ENCODE data around the gene RREB1.

The RREB1 gene

DNA sequence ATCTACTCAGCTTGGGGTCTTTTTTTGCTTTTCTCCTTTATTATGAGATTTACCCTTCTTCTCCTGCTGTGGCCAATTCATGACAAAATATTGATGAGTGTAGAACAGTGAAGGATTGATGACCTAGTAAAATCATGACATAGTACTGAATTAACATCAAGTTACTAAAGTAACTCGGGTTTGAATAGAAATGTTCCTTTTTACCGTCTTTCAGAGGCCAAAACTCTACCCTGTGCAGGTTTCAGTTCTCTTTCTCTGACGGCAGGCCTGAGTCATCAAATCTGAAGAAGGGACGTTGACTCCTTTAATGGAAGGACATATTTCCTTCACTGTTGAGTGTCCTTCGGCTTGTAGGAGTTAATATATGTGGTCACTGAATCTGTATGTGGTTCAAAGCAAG is 80.7 kb downstream of the RREB1 start:
- H3K36me3 ChIP-seq (ENCODE audit: control insufficient read depth, insufficient read depth, low read length), result no peaks in the 10 kb centered on the region
- TF ChIP-seq, protein P1, sequence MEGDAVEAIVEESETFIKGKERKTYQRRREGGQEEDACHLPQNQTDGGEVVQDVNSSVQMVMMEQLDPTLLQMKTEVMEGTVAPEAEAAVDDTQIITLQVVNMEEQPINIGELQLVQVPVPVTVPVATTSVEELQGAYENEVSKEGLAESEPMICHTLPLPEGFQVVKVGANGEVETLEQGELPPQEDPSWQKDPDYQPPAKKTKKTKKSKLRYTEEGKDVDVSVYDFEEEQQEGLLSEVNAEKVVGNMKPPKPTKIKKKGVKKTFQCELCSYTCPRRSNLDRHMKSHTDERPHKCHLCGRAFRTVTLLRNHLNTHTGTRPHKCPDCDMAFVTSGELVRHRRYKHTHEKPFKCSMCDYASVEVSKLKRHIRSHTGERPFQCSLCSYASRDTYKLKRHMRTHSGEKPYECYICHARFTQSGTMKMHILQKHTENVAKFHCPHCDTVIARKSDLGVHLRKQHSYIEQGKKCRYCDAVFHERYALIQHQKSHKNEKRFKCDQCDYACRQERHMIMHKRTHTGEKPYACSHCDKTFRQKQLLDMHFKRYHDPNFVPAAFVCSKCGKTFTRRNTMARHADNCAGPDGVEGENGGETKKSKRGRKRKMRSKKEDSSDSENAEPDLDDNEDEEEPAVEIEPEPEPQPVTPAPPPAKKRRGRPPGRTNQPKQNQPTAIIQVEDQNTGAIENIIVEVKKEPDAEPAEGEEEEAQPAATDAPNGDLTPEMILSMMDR (IDR thresholded peaks at IDR 0.05), result no peak
- H2AFZ ChIP-seq, result no peak overlapping the region
- H3K9me3 ChIP-seq (ENCODE audit: control insufficient read depth, low read length), result no peaks in the 10 kb centered on the region
- H3K27ac ChIP-seq, result no peak overlapping the region
- H3K4me3 ChIP-seq (ENCODE audit: low read depth, low read length), result no peak overlapping the region
- no peak overlapping the region for H3K4me2 ChIP-seq (ENCODE audit: low read length)
- no peaks in the 10 kb centered on the region for H3K4me1 ChIP-seq
- no peak overlapping the region for H3K9ac ChIP-seq
- H3K27me3 ChIP-seq (ENCODE audit: control insufficient read depth, insufficient read depth, low read length), result no peaks in the 10 kb centered on the region
- peaks cover 9% of the 10 kb centered on the region for H3K79me2 ChIP-seq

DNA sequence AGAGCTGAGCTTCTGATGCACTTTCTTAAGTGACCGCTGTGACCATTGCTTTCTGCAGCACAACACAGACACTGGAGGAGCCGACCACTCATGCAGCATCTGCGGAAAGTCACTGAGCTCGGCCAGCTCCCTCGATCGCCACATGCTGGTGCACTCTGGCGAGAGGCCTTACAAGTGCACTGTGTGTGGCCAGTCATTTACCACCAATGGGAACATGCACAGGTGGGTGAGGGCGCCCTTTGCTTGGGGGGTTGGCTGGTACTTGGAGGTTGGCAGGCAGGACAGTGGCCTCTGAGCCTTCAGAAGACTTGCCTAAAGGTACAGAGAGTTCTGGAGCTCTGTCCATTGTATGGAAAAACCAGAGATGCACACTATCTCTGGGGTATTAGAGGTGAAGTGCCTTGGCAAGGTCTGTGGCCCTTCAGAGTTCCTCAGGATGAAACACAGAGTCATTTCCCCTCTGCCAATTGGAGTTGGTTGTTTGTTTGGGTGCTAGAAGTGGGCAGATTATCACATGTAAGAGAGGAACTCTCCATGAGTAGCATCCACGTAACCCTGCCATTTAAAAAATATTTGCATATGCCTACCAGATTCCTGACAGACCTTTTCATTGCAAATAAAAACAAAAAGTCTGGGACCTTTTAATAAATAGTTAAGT is 81.5 kb downstream of the RREB1 start:
- Histone ChIP-seq H3K9ac (no peak overlapping the region), H2AFZ (no peak overlapping the region), H3K27ac (no peak overlapping the region), H3K9me3 (ENCODE audit: control insufficient read depth, low read length) (no peaks in the 10 kb centered on the region), H3K27me3 (ENCODE audit: control insufficient read depth, insufficient read depth, low read length) (no peaks in the 10 kb centered on the region), H3K4me3 (ENCODE audit: low read depth, low read length) (no peak overlapping the region), H3K4me1 (no peaks in the 10 kb centered on the region), H3K79me2 (peaks cover 4% of the 10 kb centered on the region), H3K4me2 (ENCODE audit: low read length) (no peak overlapping the region), H3K36me3 (ENCODE audit: control insufficient read depth, insufficient read depth, low read length) (no peaks in the 10 kb centered on the region)
- TF ChIP-seq, protein P1 (IDR thresholded peaks at IDR 0.05), result no peak

DNA sequence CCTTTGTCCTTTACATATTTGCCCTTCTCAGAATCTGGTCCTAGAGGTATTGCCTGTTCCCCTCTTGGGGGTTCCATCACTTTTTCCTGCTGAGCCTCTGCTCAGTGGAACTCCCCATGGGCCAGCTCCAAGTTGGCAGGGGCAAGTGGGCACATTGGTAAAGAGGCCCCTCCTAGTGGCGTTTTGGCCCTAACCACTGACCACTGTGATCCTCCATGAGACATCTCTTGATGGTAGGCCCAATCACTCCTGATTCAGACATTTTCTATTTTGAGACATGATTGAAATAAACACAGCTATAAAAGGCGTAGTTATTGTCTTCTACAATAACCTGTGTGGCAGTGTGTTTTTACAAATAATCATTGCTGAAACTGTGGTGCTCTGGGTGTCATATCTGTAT is 83.0 kb downstream of the RREB1 start:
- H2AFZ ChIP-seq, result no peak overlapping the region
- H3K9me3 ChIP-seq (ENCODE audit: control insufficient read depth, low read length), result no peaks in the 10 kb centered on the region
- H3K9ac ChIP-seq, result no peak overlapping the region
- H3K4me2 ChIP-seq (ENCODE audit: low read length), result no peak overlapping the region
- TF ChIP-seq, protein P1 (IDR thresholded peaks at IDR 0.05), result no peak
- no peaks in the 10 kb centered on the region for H3K36me3 ChIP-seq (ENCODE audit: control insufficient read depth, insufficient read depth, low read length)
- no peak overlapping the region for H3K27ac ChIP-seq
- no peak overlapping the region for H3K4me3 ChIP-seq (ENCODE audit: low read depth, low read length)
- no peaks in the 10 kb centered on the region for H3K27me3 ChIP-seq (ENCODE audit: control insufficient read depth, insufficient read depth, low read length)
- no peaks in the 10 kb centered on the region for H3K4me1 ChIP-seq
- peaks cover 2% of the 10 kb centered on the region for H3K79me2 ChIP-seq

DNA sequence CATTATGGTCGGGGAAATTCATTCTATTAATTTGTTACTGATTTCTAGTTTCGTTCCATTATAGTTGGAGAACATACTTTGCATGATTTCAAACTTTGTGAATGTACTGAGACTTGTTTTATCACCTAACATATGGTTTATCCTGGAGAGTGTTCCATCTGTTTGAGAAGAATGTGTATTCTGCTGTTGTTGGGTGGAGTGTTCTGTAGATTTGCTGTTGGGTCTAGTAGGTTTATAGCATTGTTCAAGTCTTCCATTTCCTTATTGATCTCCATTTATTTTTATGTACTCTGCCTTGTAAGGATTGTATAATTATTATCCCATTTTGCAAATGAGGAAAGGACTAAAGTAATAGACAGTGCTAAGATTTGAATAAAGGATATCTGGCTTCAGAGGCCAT is 85.4 kb downstream of the RREB1 start:
- TF ChIP-seq, protein P1 (IDR thresholded peaks at IDR 0.05), result no peak
- Histone ChIP-seq H3K79me2 (no peaks in the 10 kb centered on the region), H3K27ac (no peak overlapping the region), H2AFZ (no peak overlapping the region), H3K4me1 (no peaks in the 10 kb centered on the region), H3K9ac (no peak overlapping the region), H3K9me3 (ENCODE audit: control insufficient read depth, low read length) (no peaks in the 10 kb centered on the region), H3K27me3 (ENCODE audit: control insufficient read depth, insufficient read depth, low read length) (no peaks in the 10 kb centered on the region), H3K36me3 (ENCODE audit: control insufficient read depth, insufficient read depth, low read length) (no peaks in the 10 kb centered on the region), H3K4me2 (ENCODE audit: low read length) (no peak overlapping the region), H3K4me3 (ENCODE audit: low read depth, low read length) (no peak overlapping the region)

DNA sequence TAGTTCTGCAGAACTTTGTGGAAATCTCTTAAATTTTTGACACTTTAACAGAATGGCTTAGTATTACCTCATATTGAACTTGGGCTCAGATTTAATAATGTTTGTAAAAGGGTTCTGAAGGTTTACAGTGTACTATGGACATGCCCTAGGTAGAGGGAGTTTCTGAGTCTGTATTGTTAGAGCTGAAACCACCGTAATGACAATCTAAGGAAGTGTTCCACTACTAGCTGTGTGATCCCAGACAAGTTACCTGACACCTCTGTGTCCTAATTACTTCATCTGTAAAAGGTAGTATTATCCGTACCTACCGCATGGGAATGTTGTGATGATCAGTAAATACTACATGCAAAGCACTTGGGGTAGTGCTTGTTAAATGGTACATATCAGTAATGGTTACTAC is 86.9 kb downstream of the RREB1 start:
- H3K79me2 ChIP-seq, result no peaks in the 10 kb centered on the region
- no peak overlapping the region for H3K9ac ChIP-seq
- no peaks in the 10 kb centered on the region for H3K4me1 ChIP-seq
- H3K9me3 ChIP-seq (ENCODE audit: control insufficient read depth, low read length), result no peaks in the 10 kb centered on the region
- no peak overlapping the region for H2AFZ ChIP-seq
- no peak overlapping the region for H3K4me2 ChIP-seq (ENCODE audit: low read length)
- H3K36me3 ChIP-seq (ENCODE audit: control insufficient read depth, insufficient read depth, low read length), result no peaks in the 10 kb centered on the region
- no peak overlapping the region for H3K4me3 ChIP-seq (ENCODE audit: low read depth, low read length)
- TF ChIP-seq, protein P1 (IDR thresholded peaks at IDR 0.05), result no peak
- no peak overlapping the region for H3K27ac ChIP-seq
- no peaks in the 10 kb centered on the region for H3K27me3 ChIP-seq (ENCODE audit: control insufficient read depth, insufficient read depth, low read length)

All from parathyroid adenoma (tissue), 2 donors.